ENCODE results near the gene AP2A2. TPM values are rescaled to one million over a fixed set of nuclear protein-coding genes. Genes with fewer than 3 reads are reported as not detected.

The AP2A2 gene
- total and polyA plus RNA-seq, 8 donors = 40.0 to 60.2 (median 50.6) TPM

DNA sequence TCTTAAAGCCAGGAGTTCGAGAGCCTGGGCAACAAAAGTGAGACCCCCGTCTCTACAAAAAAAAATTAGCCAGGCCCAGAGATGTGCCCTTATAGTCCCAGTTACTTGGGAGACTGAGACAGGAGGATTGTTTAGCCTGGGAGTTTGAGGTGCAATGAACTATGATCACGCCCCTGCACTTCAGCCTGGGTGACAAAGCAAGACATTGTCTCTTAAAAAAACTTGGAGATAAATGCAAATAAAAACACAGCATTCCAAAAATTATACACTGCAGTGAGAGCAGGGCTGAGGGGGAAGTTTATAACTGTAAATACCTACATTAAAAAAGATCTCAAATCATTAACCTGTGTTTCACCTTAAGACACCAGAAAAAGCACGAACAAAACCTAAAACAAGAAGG, 22.1 kb downstream of the AP2A2 start:
- ATAC-seq (no peak), DNase-seq (no peak), FAIRE-seq (no peak)
- Histone ChIP-seq H3K4me1 (peaks cover 9 to 12% (median 10%) of the 10 kb centered on the region in 3 donors), H3K9me3 (no peaks in the 10 kb centered on the region), H3K4me3 (no peak overlapping the region), H3K27ac (no peak overlapping the region), H3K27me3 (no peaks in the 10 kb centered on the region), H3K36me3 (peaks cover 0 to 3% (median 0%) of the 10 kb centered on the region in 3 donors)
- TF ChIP-seq, protein P1, sequence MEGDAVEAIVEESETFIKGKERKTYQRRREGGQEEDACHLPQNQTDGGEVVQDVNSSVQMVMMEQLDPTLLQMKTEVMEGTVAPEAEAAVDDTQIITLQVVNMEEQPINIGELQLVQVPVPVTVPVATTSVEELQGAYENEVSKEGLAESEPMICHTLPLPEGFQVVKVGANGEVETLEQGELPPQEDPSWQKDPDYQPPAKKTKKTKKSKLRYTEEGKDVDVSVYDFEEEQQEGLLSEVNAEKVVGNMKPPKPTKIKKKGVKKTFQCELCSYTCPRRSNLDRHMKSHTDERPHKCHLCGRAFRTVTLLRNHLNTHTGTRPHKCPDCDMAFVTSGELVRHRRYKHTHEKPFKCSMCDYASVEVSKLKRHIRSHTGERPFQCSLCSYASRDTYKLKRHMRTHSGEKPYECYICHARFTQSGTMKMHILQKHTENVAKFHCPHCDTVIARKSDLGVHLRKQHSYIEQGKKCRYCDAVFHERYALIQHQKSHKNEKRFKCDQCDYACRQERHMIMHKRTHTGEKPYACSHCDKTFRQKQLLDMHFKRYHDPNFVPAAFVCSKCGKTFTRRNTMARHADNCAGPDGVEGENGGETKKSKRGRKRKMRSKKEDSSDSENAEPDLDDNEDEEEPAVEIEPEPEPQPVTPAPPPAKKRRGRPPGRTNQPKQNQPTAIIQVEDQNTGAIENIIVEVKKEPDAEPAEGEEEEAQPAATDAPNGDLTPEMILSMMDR (IDR thresholded peaks at IDR 0.05) = no peak
- intact Hi-C loops (cut with DNase I) = no loop called here
- 77 to 79% methylated on average over 4 of the region's 4 CpGs for WGBS, 2 donors

DNA sequence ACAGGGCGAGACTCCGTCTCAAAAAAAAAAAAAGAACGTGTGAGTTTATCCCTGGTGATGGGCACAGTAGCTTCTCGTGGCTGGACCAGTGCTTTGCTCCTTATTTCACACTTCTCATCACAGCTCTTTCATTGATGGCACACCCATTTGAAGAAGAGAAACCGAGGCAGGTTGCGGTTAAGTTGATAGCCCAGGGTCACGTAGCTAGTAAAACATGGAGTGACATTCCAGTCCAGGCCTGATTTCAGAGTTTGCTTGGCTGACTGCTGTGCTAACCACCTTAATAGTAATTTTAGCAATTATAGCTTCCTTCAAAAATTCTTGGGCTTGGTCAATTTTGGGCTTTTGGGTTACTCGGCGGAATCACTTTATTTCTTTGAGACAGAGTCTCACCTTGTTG, 25.8 kb downstream of the AP2A2 start:
- H3K4me1 ChIP-seq = peaks cover 8 to 40% (median 38%) of the 10 kb centered on the region in 3 donors
- no peak overlapping the region for H3K4me3 ChIP-seq
- no peak for ATAC-seq
- TF ChIP-seq, protein P1 (IDR thresholded peaks at IDR 0.05) = no peak
- 82 to 87% methylated on average over 9 of the region's 9 CpGs for WGBS, 2 donors
- peak overlapping the region; percentile 39 to 79 (median 71) for H3K27ac ChIP-seq
- FAIRE-seq = no peak
- H3K36me3 ChIP-seq = no peaks in the 10 kb centered on the region
- no peaks in the 10 kb centered on the region for H3K9me3 ChIP-seq
- DNase-seq = no peak
- H3K27me3 ChIP-seq = no peaks in the 10 kb centered on the region
- intact Hi-C loops (cut with DNase I) = no loop called here

DNA sequence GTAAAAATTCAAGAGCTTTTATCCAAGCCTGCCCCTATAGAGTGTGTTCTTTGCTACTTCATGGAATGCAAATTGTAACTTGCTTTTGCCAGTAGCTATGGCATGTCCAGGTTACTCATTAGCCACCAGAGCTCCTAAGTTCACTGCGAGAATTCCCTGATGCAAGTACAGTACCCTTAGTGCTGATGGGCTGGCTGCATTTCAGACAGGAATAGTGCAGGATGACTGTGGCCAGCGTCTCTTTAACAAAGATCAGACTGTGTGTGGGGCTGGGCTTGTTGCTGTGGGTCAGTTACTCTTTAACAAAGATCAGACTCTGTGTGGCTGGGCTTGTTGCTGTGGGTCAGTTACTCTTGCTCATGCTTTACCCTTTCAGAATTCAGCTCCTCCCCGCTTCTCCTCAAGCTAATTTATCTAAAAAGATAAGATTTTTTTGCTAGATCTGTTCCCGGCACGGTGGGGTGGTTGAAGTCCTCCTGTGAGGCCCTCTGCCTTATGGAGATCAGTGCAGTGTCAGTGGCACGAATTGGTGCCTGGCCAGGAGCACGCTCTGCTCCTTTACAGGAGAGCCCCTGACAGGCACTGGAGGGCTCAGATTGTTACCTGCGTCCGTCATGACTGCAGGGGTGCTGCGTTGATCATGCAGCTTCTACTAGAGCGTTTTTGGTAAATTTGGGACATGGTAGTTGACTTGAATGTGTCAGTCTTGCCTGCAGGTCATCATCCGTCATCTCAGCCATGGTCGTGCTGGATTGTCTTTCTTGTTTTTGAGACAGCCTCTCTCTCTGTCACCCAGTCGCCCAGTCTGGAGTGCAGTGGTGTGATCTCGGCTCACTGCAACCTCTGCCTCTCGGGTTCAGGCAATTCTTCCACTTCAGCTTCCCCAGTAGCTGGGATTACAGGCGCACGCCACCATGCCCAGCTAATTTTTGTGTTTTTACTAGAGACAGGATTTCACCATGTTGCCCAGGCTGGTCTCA, 27.0 kb downstream of the AP2A2 start:
- WGBS, 2 donors = 30 to 35% methylated on average over 18 of the region's 18 CpGs
- no peaks in the 10 kb centered on the region for H3K36me3 ChIP-seq
- H3K4me1 ChIP-seq = peaks cover 8 to 43% (median 38%) of the 10 kb centered on the region in 3 donors
- FAIRE-seq (no peak), DNase-seq (peak in 5 of 6 donors; percentile 64 to 87 (median 79)), ATAC-seq (peak; percentile 91 to 95 (median 94))
- peak overlapping the region in 1 of 4 donors; percentile 20 for H3K4me3 ChIP-seq
- H3K27ac ChIP-seq = peak overlapping the region; percentile 57 to 79 (median 71)
- H3K27me3 ChIP-seq = no peaks in the 10 kb centered on the region
- intact Hi-C loops (cut with DNase I) = no loop called here
- TF ChIP-seq, protein P1 (IDR thresholded peaks at IDR 0.05) = no peak
- no peaks in the 10 kb centered on the region for H3K9me3 ChIP-seq

DNA sequence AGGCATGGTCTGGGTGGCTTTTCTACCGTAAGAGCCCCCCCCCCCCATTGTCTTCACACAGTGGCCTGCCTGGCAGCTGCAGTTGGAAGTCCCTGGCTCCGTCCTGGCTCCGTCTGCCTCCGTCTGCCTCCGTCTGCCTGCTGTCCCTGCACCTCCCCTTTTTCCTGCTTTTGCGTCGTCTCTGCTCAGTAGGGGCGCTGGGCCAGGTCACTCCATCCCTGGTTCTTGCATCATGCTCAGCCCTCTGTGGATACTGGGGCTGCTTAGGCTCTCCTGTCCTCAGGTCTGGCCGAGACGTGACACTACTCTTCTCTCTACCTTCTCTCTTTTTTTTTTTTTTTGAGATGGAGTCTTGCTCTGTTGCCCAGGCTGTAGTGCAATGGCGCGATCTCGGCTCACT, 27.8 kb downstream of the AP2A2 start:
- H3K4me1 ChIP-seq = peaks cover 8 to 43% (median 38%) of the 10 kb centered on the region in 3 donors
- H3K36me3 ChIP-seq = no peaks in the 10 kb centered on the region
- 77 to 78% methylated on average over 13 of the region's 13 CpGs for WGBS, 2 donors
- TF ChIP-seq, protein P1 (IDR thresholded peaks at IDR 0.05) = no peak
- H3K27me3 ChIP-seq = no peaks in the 10 kb centered on the region
- DNase-seq (peak in 3 of 6 donors; percentile 27 to 35 (median 33)), ATAC-seq (no peak), FAIRE-seq (no peak)
- H3K4me3 ChIP-seq = no peak overlapping the region
- no peaks in the 10 kb centered on the region for H3K9me3 ChIP-seq
- intact Hi-C loops (cut with DNase I) = no loop called here
- peak overlapping the region in 2 of 4 donors; percentile 74 to 79 for H3K27ac ChIP-seq

All from pancreas (tissue), 10 donors.